Measurements from ENCODE around the gene FOXL1. TPM values are rescaled to one million over a fixed set of nuclear protein-coding genes. Genes with fewer than 3 reads are reported as not detected.

FOXL1 gene
- total and polyA plus RNA-seq, 9 of the 15 experiments (the other 6 are each of a cell fraction or from before 2014, with no cell fraction given), result not detected

- H3K4me3 ChIP-seq, result no peak overlapping the region
- 0 out of 2 replicates have a peak, but pooled peaks cover 10% of the 10 kb centered on the region for H4K20me1 ChIP-seq (replicated peaks; ENCODE audit: control insufficient read depth, insufficient read depth, low read length)
- H3K4me2 ChIP-seq (ENCODE audit: insufficient read depth, low read length), result no peak overlapping the region
- intact Hi-C loops (cut with micrococcal nuclease) (no loop called here), in situ Hi-C loops (cut with MboI) (no loop called here)
- H3K9ac ChIP-seq (ENCODE audit: insufficient read depth in 1 of 2, low read depth in 2 of 2, low read length in 2 of 2), result no peak overlapping the region
- H3K79me2 ChIP-seq (ENCODE audit: control insufficient read depth, insufficient read depth, low read length), result no peaks in the 10 kb centered on the region
- no peak for DNase-seq (ENCODE audit: extremely low read depth in 1 of 4, low spot score in 3 of 4)
- H3K4me1 ChIP-seq (replicated peaks in 1 of 2; ENCODE audit: control insufficient read depth in 2 of 2, insufficient read depth in 2 of 2, low read length in 2 of 2), result no peaks in the 10 kb centered on the region
- CTCF ChIA-PET (ENCODE audit: low intra/inter-chr PET ratio), result no interaction called here
- H3K9me3 ChIP-seq (replicated peaks; ENCODE audit: control insufficient read depth, insufficient read depth, low read depth, low read length), result no peaks in the 10 kb centered on the region
- H3K27me3 ChIP-seq (ENCODE audit: control insufficient read depth in 2 of 2, insufficient read depth in 2 of 2, low read length in 2 of 2), result peaks cover 28 to 60% of the 10 kb centered on the region in 2 experiments
- under 1% methylated on average over 17 of the region's 17 CpGs for WGBS (ENCODE audit: insufficient coverage, low coverage, missing lambda C conversion rate)
- BruUV-seq (replicated peaks), result no TSS peak
- H3K27ac ChIP-seq (ENCODE audit: extremely low read depth, low read depth, low read length), result no peak overlapping the region
- POLR2A ChIA-PET, result no interaction called here
- H2AFZ ChIP-seq (ENCODE audit: low read depth, low read length), result no peak overlapping the region
- H3K9me1 ChIP-seq (ENCODE audit: control insufficient read depth, insufficient read depth, low read length), result no peaks in the 10 kb centered on the region
- no peak for FAIRE-seq
- no peak for ATAC-seq
- no peaks in the 10 kb centered on the region for H3K36me3 ChIP-seq (ENCODE audit: control insufficient read depth, insufficient read depth, low read length)
- TF ChIP-seq ZNF830 (CRISPR knock-in tag; IDR thresholded peaks at IDR 0.05) (no peak), HEY1 (CRISPR knock-in tag; IDR thresholded peaks at IDR 0.05; ENCODE audit: borderline replicate concordance) (no peak), EP300 (IDR thresholded peaks at IDR 0.05; ENCODE audit: low read length) (no peak), ATF3 (IDR thresholded peaks at IDR 0.05) (no peak), ATF3 (CRISPR knock-in tag; conservative IDR thresholded peaks at IDR 0.05) (no peak)
- TF ChIP-seq, protein P1, sequence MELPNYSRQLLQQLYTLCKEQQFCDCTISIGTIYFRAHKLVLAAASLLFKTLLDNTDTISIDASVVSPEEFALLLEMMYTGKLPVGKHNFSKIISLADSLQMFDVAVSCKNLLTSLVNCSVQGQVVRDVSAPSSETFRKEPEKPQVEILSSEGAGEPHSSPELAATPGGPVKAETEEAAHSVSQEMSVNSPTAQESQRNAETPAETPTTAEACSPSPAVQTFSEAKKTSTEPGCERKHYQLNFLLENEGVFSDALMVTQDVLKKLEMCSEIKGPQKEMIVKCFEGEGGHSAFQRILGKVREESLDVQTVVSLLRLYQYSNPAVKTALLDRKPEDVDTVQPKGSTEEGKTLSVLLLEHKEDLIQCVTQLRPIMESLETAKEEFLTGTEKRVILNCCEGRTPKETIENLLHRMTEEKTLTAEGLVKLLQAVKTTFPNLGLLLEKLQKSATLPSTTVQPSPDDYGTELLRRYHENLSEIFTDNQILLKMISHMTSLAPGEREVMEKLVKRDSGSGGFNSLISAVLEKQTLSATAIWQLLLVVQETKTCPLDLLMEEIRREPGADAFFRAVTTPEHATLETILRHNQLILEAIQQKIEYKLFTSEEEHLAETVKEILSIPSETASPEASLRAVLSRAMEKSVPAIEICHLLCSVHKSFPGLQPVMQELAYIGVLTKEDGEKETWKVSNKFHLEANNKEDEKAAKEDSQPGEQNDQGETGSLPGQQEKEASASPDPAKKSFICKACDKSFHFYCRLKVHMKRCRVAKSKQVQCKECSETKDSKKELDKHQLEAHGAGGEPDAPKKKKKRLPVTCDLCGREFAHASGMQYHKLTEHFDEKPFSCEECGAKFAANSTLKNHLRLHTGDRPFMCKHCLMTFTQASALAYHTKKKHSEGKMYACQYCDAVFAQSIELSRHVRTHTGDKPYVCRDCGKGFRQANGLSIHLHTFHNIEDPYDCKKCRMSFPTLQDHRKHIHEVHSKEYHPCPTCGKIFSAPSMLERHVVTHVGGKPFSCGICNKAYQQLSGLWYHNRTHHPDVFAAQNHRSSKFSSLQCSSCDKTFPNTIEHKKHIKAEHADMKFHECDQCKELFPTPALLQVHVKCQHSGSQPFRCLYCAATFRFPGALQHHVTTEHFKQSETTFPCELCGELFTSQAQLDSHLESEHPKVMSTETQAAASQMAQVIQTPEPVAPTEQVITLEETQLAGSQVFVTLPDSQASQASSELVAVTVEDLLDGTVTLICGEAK (IDR thresholded peaks at IDR 0.05), result no peak
- TF ChIP-seq, protein P1 (CRISPR knock-in tag; IDR thresholded peaks at IDR 0.05), result no peak
- TF ChIP-seq, protein P2, sequence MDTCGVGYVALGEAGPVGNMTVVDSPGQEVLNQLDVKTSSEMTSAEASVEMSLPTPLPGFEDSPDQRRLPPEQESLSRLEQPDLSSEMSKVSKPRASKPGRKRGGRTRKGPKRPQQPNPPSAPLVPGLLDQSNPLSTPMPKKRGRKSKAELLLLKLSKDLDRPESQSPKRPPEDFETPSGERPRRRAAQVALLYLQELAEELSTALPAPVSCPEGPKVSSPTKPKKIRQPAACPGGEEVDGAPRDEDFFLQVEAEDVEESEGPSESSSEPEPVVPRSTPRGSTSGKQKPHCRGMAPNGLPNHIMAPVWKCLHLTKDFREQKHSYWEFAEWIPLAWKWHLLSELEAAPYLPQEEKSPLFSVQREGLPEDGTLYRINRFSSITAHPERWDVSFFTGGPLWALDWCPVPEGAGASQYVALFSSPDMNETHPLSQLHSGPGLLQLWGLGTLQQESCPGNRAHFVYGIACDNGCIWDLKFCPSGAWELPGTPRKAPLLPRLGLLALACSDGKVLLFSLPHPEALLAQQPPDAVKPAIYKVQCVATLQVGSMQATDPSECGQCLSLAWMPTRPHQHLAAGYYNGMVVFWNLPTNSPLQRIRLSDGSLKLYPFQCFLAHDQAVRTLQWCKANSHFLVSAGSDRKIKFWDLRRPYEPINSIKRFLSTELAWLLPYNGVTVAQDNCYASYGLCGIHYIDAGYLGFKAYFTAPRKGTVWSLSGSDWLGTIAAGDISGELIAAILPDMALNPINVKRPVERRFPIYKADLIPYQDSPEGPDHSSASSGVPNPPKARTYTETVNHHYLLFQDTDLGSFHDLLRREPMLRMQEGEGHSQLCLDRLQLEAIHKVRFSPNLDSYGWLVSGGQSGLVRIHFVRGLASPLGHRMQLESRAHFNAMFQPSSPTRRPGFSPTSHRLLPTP (IDR thresholded peaks at IDR 0.05; ENCODE audit: borderline replicate concordance, extremely low read depth, insufficient read length), result no peak
These were observed 46.7 kb downstream of the FOXL1 start for GRCh38 chr16:86625029-86625428.

Data from K562 (cell line).